ENCODE results near the gene YIPF3.

Gene YIPF3

DNA sequence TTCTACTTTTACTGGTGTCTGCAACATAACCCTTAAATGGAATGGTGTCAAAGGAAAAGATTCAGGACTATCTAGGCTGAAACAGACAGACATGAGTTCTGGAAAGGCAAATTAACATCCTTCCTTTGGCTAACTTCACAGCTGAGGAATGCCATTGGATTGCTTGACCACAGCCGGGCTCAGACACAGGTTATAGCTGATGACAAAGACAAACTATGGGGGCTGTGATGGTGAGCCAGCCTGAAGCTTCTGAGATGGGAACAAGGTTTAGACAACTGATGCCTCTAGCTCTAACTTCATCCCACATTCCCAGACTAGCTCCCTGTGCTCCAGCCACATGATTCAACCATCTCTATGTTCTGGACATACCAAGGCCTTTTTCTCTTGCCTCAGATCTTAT lies 15.5 kb upstream of the YIPF3 start:
- no peak for DNase-seq (ENCODE audit: low read depth)
- TF ChIP-seq, protein P1, sequence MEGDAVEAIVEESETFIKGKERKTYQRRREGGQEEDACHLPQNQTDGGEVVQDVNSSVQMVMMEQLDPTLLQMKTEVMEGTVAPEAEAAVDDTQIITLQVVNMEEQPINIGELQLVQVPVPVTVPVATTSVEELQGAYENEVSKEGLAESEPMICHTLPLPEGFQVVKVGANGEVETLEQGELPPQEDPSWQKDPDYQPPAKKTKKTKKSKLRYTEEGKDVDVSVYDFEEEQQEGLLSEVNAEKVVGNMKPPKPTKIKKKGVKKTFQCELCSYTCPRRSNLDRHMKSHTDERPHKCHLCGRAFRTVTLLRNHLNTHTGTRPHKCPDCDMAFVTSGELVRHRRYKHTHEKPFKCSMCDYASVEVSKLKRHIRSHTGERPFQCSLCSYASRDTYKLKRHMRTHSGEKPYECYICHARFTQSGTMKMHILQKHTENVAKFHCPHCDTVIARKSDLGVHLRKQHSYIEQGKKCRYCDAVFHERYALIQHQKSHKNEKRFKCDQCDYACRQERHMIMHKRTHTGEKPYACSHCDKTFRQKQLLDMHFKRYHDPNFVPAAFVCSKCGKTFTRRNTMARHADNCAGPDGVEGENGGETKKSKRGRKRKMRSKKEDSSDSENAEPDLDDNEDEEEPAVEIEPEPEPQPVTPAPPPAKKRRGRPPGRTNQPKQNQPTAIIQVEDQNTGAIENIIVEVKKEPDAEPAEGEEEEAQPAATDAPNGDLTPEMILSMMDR (IDR thresholded peaks at IDR 0.05; ENCODE audit: low read depth, low read length, missing control alignments) = no peak
- no peak overlapping the region for H3K4me3 ChIP-seq (ENCODE audit: low read depth, low read length)
- in situ Hi-C loops (cut with HindIII; ENCODE audit: low sequenced_read_pairs) = no loop called here

DNA sequence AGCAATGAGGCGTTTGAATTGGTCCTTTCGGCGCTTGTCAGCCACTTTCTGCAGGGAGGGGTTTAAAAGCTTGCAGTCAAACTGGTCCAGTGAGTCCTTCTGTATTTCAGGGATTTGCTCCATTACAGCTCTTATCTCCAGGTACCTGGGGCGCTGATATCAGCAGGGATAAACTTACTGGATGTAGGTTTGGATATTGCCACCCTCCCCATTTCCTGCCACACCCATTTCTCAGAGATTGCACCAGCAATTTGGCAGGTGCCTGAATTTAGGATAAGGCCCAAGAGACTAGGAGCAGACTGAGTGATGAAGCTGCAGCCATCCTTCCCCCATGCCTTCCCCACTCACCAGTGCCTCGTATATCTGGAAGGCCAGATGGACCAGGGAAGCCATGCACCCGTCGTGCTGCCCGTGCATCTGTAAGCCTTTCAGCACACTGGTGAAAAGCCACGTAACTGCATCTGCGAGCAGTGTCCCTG lies 7.8 kb upstream of the YIPF3 start:
- H3K4me3 ChIP-seq (ENCODE audit: low read depth, low read length) = no peak overlapping the region
- TF ChIP-seq, protein P1 (IDR thresholded peaks at IDR 0.05; ENCODE audit: low read depth, low read length, missing control alignments) = no peak
- no peak for DNase-seq (ENCODE audit: low read depth)
- in situ Hi-C loops (cut with HindIII; ENCODE audit: low sequenced_read_pairs) = loop anchor here (5.0 kb wide), 1 partner anchor 68 kb away; no protein-coding TSS in a partner anchor

DNA sequence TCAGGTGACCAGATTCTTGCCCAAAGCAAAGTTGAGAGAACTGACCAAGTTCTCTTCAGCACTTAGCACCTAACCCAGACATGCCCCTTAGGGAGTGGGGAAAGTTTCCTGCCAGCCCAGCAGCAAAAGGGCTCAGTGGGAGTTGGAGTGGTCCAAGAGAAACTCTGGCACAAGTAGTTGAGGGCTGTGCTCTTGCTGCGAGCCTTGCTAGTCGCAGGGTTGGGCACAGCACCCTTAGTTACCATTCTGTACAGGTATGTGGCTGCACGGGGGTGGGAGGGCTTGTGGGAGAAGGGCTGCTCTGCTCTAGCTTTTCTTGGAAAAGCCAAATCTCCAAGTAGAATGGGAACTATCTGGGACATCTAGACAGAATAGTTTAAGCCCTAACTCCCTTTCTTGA lies 6.6 kb upstream of the YIPF3 start:
- no peak overlapping the region for H3K4me3 ChIP-seq (ENCODE audit: low read depth, low read length)
- TF ChIP-seq, protein P1 (IDR thresholded peaks at IDR 0.05; ENCODE audit: low read depth, low read length, missing control alignments) = no peak
- no peak for DNase-seq (ENCODE audit: low read depth)
- in situ Hi-C loops (cut with HindIII; ENCODE audit: low sequenced_read_pairs) = loop anchor here (5.0 kb wide), 1 partner anchor 69 kb away; no protein-coding TSS in a partner anchor

DNA sequence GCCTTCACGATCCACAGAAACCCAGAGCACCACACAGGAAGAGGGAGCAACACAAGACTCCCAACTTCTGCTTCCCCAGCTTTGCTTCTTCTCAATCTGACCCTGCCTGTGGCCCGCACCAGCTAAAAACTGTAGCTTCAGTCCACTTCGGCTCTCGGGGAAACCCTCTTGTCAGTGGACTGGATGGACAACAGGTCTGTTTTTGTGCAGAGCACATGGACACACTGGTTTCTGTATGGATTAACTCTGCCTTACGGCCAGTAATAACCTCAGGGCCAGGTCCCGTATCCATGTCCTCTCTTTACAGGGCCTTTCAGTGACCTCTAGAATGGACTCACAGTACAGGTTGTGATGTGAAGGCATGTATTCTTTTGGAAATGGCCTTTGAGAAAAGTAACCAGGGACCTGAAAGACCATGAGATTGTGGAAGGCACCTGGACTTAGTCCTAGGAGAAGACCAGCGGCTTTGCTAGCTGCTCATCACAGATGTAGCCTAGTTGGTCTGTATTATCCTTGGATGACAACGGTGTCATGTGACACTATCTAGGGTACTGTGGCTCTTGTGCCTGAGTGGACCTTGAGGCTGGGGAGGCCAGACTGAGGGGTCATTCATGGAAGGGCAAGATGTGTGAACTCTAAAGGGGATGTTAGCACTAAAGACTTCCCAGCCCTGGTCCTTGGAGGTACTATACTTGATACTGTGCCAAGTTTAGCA lies 6.0 kb upstream of the YIPF3 start:
- DNase-seq (ENCODE audit: low read depth) = no peak
- in situ Hi-C loops (cut with HindIII; ENCODE audit: low sequenced_read_pairs) = loop anchor here (5.0 kb wide), 1 partner anchor 70 kb away; no protein-coding TSS in a partner anchor
- TF ChIP-seq, protein P1 (IDR thresholded peaks at IDR 0.05; ENCODE audit: low read depth, low read length, missing control alignments) = no peak
- H3K4me3 ChIP-seq (ENCODE audit: low read depth, low read length) = no peak overlapping the region

DNA sequence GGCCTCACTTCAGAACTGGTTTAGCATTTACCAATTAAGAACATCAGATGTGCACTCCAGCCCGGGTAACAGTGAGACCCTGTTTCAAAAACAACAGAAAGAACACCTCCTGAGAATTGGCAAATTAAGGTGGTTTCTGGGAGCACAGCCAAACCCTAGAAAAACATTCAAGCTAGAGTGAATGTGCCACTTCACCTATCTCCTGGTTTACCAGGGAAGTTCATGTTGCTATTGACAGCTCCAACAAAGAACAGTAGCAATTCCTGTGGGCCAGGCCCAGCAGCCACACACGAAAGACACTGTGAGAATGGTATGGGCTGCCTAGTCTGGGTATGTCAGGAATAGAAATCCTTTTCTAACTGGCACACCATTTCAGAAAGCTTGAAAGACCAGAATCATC lies 5.1 kb upstream of the YIPF3 start:
- no peak overlapping the region for H3K4me3 ChIP-seq (ENCODE audit: low read depth, low read length)
- in situ Hi-C loops (cut with HindIII; ENCODE audit: low sequenced_read_pairs) = loop anchor here (5.0 kb wide), 1 partner anchor 70 kb away; no protein-coding TSS in a partner anchor
- DNase-seq (ENCODE audit: low read depth) = no peak
- TF ChIP-seq, protein P1 (IDR thresholded peaks at IDR 0.05; ENCODE audit: low read depth, low read length, missing control alignments) = no peak

DNA sequence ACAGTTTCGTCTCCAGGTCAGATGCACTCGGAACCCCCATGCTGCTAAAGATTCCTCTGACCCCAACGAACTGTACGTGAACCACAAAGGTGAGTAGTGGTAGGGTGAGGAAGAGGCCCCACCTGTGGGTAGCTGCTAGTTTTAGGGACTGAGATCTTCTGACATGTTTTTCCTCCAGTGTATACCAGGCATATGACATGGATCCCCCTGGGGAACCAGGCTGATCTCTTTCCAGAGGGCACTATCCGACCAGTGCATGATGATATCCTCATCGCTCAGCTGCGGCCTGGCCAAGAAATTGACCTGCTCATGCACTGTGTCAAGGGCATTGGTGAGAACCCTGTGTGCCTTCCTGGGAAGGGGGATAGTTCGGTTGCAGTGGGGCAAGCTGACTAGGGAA lies 3.4 kb upstream of the YIPF3 start:
- in situ Hi-C loops (cut with HindIII; ENCODE audit: low sequenced_read_pairs) = loop anchor here (5.0 kb wide), 1 partner anchor 72 kb away; no protein-coding TSS in a partner anchor
- TF ChIP-seq, protein P1 (IDR thresholded peaks at IDR 0.05; ENCODE audit: low read depth, low read length, missing control alignments) = no peak
- no peak for DNase-seq (ENCODE audit: low read depth)
- no peak overlapping the region for H3K4me3 ChIP-seq (ENCODE audit: low read depth, low read length)
